H1 (cell line): ENCODE measurements around the gene NUMB. TPM values are rescaled to one million over a fixed set of nuclear protein-coding genes. Genes with fewer than 3 reads are reported as not detected.
A peak's percentile ranks its signal among the peaks of the same experiment; 100 is the strongest.

Source experiments
- CTCF ChIA-PET: fragments of 300-600 bp; sonication (Branson Sonifier 250); formaldehyde crosslinking; loops from one replicate; lab custom pipeline; 2021; ENCODE audit not compliant: partially characterized antibody; lab: Charles Lee
- POLR2A ChIA-PET: fragments of 300-600 bp; sonication (Branson Sonifier 250); formaldehyde crosslinking; loops from one replicate; lab custom pipeline; 2021; ENCODE audit warnings: inconsistent platforms; ENCODE audit not compliant: partially characterized antibody; lab: Charles Lee
- DNase-seq, 2 experiments: peaks; one replicate each; pipeline versions ENCODE4 v3.0.0 to v3.0.0-alpha.2; 2010 to 2022; ENCODE audit warnings: low spot score in 2 of 2, low read depth in 1 of 2, mixed read lengths in 1 of 2
- FAIRE-seq: peaks from 2 replicates; lab custom pipeline; 2011; peaks lifted over from hg19 to GRCh38; lab: Jason Lieb, UNC
- H2AFZ ChIP-seq: 2 replicates; pipeline ENCODE4 v1.8.1; 2012; ENCODE audit warnings: low read length, inconsistent platforms
- H2AK5ac ChIP-seq: 2 replicates; pipeline ENCODE4 v1.6.1; 2013; ENCODE audit warnings: low read depth, low read length
- H2BK120ac ChIP-seq: replicated peaks from 2 replicates; pipeline ENCODE3; 2013; ENCODE audit warnings: low read depth, low read length, inconsistent platforms
- H2BK12ac ChIP-seq: 2 replicates; pipeline ENCODE4 v1.6.1; 2013; ENCODE audit warnings: low read depth, low read length
- H2BK15ac ChIP-seq: 2 replicates; pipeline ENCODE4 v1.6.1; 2013; ENCODE audit warnings: low read length
- H2BK20ac ChIP-seq: 2 replicates; pipeline ENCODE4 v1.6.1; 2013; ENCODE audit warnings: low read length
- H2BK5ac ChIP-seq: 2 replicates; pipeline ENCODE4 v1.6.1; 2013; ENCODE audit warnings: low read depth, low read length
- H3K14ac ChIP-seq: 2 replicates; pipeline ENCODE4 v1.6.1; 2013; ENCODE audit warnings: inconsistent platforms; ENCODE audit not compliant: insufficient read length
- H3K18ac ChIP-seq: 2 replicates; pipeline ENCODE4 v1.6.1; 2013; ENCODE audit warnings: low read length; ENCODE audit errors: extremely low read depth
- H3K23ac ChIP-seq: 2 replicates; pipeline ENCODE4 v1.6.1; 2013; ENCODE audit warnings: inconsistent platforms; ENCODE audit not compliant: insufficient read length
- H3K23me2 ChIP-seq: 2 replicates; pipeline ENCODE4 v1.6.1; 2013; ENCODE audit warnings: low read depth, low read length
- H3K27ac ChIP-seq: 2 replicates; pipeline ENCODE4 v1.6.1; 2011; ENCODE audit warnings: low read depth, low read length, inconsistent platforms
- H3K27me3 ChIP-seq, 4 experiments: replicated peaks in 1 of 4; 1 replicate in 1 of 4; 2 replicates in 3 of 4; pipeline versions ENCODE4 v1.6.1 to v1.8.1; 2011 to 2013; ENCODE audit warnings: low read length in 3 of 4, mild to moderate bottlenecking in 3 of 4, inconsistent platforms in 2 of 4, mixed read lengths in 2 of 4, moderate library complexity in 1 of 4; ENCODE audit not compliant: control insufficient read depth in 3 of 4, insufficient read depth in 3 of 4; ENCODE audit errors: extremely low read depth in 1 of 4
- H3K36me3 ChIP-seq, 4 experiments: 2 replicates each; pipeline versions ENCODE4 v1.6.1 to v1.8.1; 2011 to 2013; ENCODE audit warnings: mild to moderate bottlenecking in 4 of 4, low read length in 3 of 4, moderate library complexity in 2 of 4, control low read depth in 1 of 4, inconsistent platforms in 1 of 4; ENCODE audit not compliant: insufficient read depth in 4 of 4, control insufficient read depth in 2 of 4
- H3K4ac ChIP-seq: replicated peaks from 2 replicates; pipeline ENCODE3; 2013; ENCODE audit warnings: low read length, low read depth, mixed read lengths, inconsistent platforms; ENCODE audit not compliant: insufficient read length
- H3K4me1 ChIP-seq, 4 experiments: replicated peaks in 1 of 4; 1 replicate in 1 of 4; 2 replicates in 3 of 4; pipeline versions ENCODE4 v1.6.1 to v1.8.1; 2011 to 2013; ENCODE audit warnings: low read length in 3 of 4, inconsistent platforms in 2 of 4, mixed read lengths in 1 of 4; ENCODE audit not compliant: insufficient read depth in 4 of 4, control insufficient read depth in 3 of 4
- H3K4me2 ChIP-seq, 2 experiments: 2 replicates each; pipeline versions ENCODE4 v1.6.1 to v1.8.1; 2011 to 2013; ENCODE audit warnings: low read depth in 2 of 2, low read length in 2 of 2, control low read depth in 1 of 2, inconsistent platforms in 1 of 2, mild to moderate bottlenecking in 1 of 2; ENCODE audit not compliant: insufficient read depth in 1 of 2
- H3K4me3 ChIP-seq, 4 experiments: fragments of 200-600, 300-600 bp in 1 of 4; sonication (generic), shearing (Covaris generic), sonication (Bioruptor Twin) in 1 of 4; 2 replicates each; pipeline versions ENCODE4 v1.5.1 to v1.8.1; 2011 to 2016; ENCODE audit warnings: low read length in 4 of 4, low read depth in 3 of 4, control low read depth in 2 of 4, inconsistent platforms in 2 of 4, mild to moderate bottlenecking in 2 of 4, mixed read lengths in 1 of 4, moderate library complexity in 1 of 4; ENCODE audit not compliant: insufficient read depth in 2 of 4; ENCODE audit errors: extremely low read depth in 1 of 4
- H3K56ac ChIP-seq: replicated peaks from 2 replicates; pipeline ENCODE3; 2013; ENCODE audit warnings: low read depth, mild to moderate bottlenecking, mixed read lengths, low read length, inconsistent platforms; ENCODE audit not compliant: insufficient read length
- H3K79me1 ChIP-seq: 2 replicates; pipeline ENCODE4 v1.6.1; 2013; ENCODE audit warnings: low read depth, low read length, control low read depth
- H3K79me2 ChIP-seq, 2 experiments: 2 replicates each; pipeline versions ENCODE4 v1.6.1 to v1.8.1; 2012 to 2013; ENCODE audit warnings: low read length in 2 of 2, mild to moderate bottlenecking in 2 of 2, inconsistent platforms in 1 of 2; ENCODE audit not compliant: insufficient read depth in 2 of 2, control insufficient read depth in 1 of 2
- H3K9ac ChIP-seq, 4 experiments: replicated peaks in 1 of 4; 1 replicate in 1 of 4; 2 replicates in 3 of 4; pipeline versions ENCODE4 v1.6.1 to v1.8.1; 2011 to 2013; ENCODE audit warnings: low read depth in 3 of 4, low read length in 3 of 4, control low read depth in 2 of 4, mild to moderate bottlenecking in 2 of 4, moderate library complexity in 2 of 4, inconsistent platforms in 1 of 4; ENCODE audit errors: extremely low read depth in 1 of 4
- H3K9me3 ChIP-seq, 2 experiments: 2 replicates each; pipeline versions ENCODE4 v1.6.1 to v1.8.1; 2012 to 2013; ENCODE audit warnings: mild to moderate bottlenecking in 2 of 2, moderate library complexity in 2 of 2, control low read depth in 1 of 2, inconsistent platforms in 1 of 2, low read depth in 1 of 2, low read length in 1 of 2, mixed read lengths in 1 of 2; ENCODE audit not compliant: insufficient read depth in 2 of 2
- H4K20me1 ChIP-seq, 2 experiments: replicated peaks in 1 of 2; 2 replicates each; pipeline versions ENCODE3 to v1.8.1; 2011 to 2013; ENCODE audit warnings: inconsistent platforms in 2 of 2, low read length in 2 of 2, mild to moderate bottlenecking in 1 of 2; ENCODE audit not compliant: insufficient read depth in 2 of 2, control insufficient read depth in 1 of 2
- H4K5ac ChIP-seq: 2 replicates; pipeline ENCODE4 v1.6.1; 2013; ENCODE audit warnings: low read length, low read depth, mixed read lengths, inconsistent platforms; ENCODE audit not compliant: insufficient read length
- H4K8ac ChIP-seq: 2 replicates; pipeline ENCODE4 v1.8.0; 2013; ENCODE audit warnings: mild to moderate bottlenecking, moderate library complexity, low read length, inconsistent platforms; ENCODE audit not compliant: insufficient read depth; ENCODE audit errors: extremely low read depth
- H4K91ac ChIP-seq: replicated peaks from 2 replicates; pipeline ENCODE3; 2013; ENCODE audit warnings: low read length, mixed read lengths, inconsistent platforms; ENCODE audit not compliant: insufficient read length
- EGR1 ChIP-seq: IDR thresholded peaks from 2 replicates; pipeline ENCODE4 v1.6.1; 2011; ENCODE audit warnings: low read depth, low read length, borderline replicate concordance
- RAD21 ChIP-seq, 2 experiments: IDR thresholded peaks in 1 of 2; conservative IDR thresholded peaks in 1 of 2; 2 replicates each; pipeline ENCODE4 v1.6.1; 2011; ENCODE audit warnings: low read depth in 2 of 2, low read length in 2 of 2, improper control_type of control experiment in 1 of 2, inconsistent platforms in 1 of 2, mild to moderate bottlenecking in 1 of 2, moderate library complexity in 1 of 2
- SP4 ChIP-seq: IDR thresholded peaks from 2 replicates; pipeline ENCODE4 v1.6.1; 2012; ENCODE audit warnings: low read length, inconsistent platforms
- ZNF274 ChIP-seq: IDR thresholded peaks from 2 replicates; pipeline ENCODE4 v1.7.0; 2012; ENCODE audit warnings: low read length, borderline replicate concordance; ENCODE audit errors: extremely low read depth
- WGBS, 2 experiments: shearing (Covaris generic) in 1 of 2; methylation state at CpG; one replicate each; pipeline versions ENCODE4 v1.1.6 to v1.1.7; 2013 to 2015; ENCODE audit warnings: low lambda C conversion rate in 2 of 2, mixed read lengths in 2 of 2, inconsistent platforms in 1 of 2, low coverage in 1 of 2, missing lambda C conversion rate in 1 of 2; ENCODE audit not compliant: insufficient replicate concordance in 2 of 2, insufficient coverage in 1 of 2, insufficient read length in 1 of 2; ENCODE audit errors: extremely low coverage in 1 of 2, missing lambda C conversion rate in 1 of 2; 5-methylcytosine and 5-hydroxymethylcytosine counted together
- polyA plus RNA-seq, 7 experiments: library from polyadenylated mRNA; depleted of rRNA in 3 of 7; stranded (reverse) in 5 of 7; unstranded in 2 of 7; fragments of >200 nt in 5 of 7; fragments of 200-250 nt in 2 of 7; gene quantifications; 1 replicate in 5 of 7; 2 replicates in 1 of 7; 4 replicates in 1 of 7; pipeline versions ENCODE4 v1.2.1 to v1.2.3, GENCODE V29; 2011 to 2013; ENCODE audit warnings: missing spikeins in 2 of 7, mixed read lengths in 2 of 7
- total RNA-seq: library from RNA; stranded (reverse); fragmentation: NEBNext Ultra II Directional; extraction: Animal tissue kit (Norgen Biotek cat#: 25700); gene quantifications from 2 replicates; pipeline ENCODE4 v1.2.1, GENCODE V29; 2021

NUMB gene
- total and polyA plus RNA-seq, 2 of the 8 experiments (the other 6 are each of a cell fraction or from before 2014, with no cell fraction given), result 54.3 to 78.1 TPM

- Histone ChIP-seq H3K79me2 (no peaks in the 10 kb centered on the region), H3K4me2 (no peak overlapping the region), H3K4ac (no peak overlapping the region), H3K4me3 (no peak overlapping the region), H3K27me3 (no peaks in the 10 kb centered on the region), H3K9ac (no peak overlapping the region), H2BK15ac (no peak overlapping the region), H3K14ac (no peak overlapping the region), H3K56ac (no peak overlapping the region), H4K8ac (0 out of 2 replicates have a peak overlapping the region, but pooled peaks have one; percentile 35), H3K36me3 (peaks cover 0 to 11% (median 7%) of the 10 kb centered on the region in 4 experiments; a peak in 5 of 8 replicates), H4K5ac (no peak overlapping the region), H3K9me3 (no peaks in the 10 kb centered on the region), H3K4me1 (no peaks in the 10 kb centered on the region; a peak in 1 of 7 replicates), H2AFZ (no peak overlapping the region), H4K91ac (no peak overlapping the region), H3K23me2 (no peaks in the 10 kb centered on the region), H2BK12ac (no peak overlapping the region), H2BK120ac (no peak overlapping the region), H3K27ac (no peak overlapping the region), H3K23ac (no peak overlapping the region), H2BK5ac (no peak overlapping the region; the same call in 1 of the 2 replicates), H3K18ac (no peak overlapping the region), H2BK20ac (no peak overlapping the region), H4K20me1 (peaks cover 0 to 5% of the 10 kb centered on the region in 2 experiments), H2AK5ac (no peak overlapping the region), H3K79me1 (no peaks in the 10 kb centered on the region)
- TF ChIP-seq RAD21 (IDR thresholded peaks at IDR 0.05 in 1 of 2, conservative IDR thresholded peaks at IDR 0.05 in 1 of 2; ENCODE audit: low read depth in 2 of 2, low read length in 2 of 2) (no peak), SP4 (no peak), EGR1 (no peak), ZNF274 (no peak)
- CTCF ChIA-PET, result interaction anchor here (0.6 to 1.0 kb wide), 2 partner anchors 13 to 503 kb away, joined by 3 to 4 read pairs; no protein-coding TSS in a partner anchor
- DNase-seq, result no peak
- no peak for FAIRE-seq
- 90% methylated on average over 7 of the region's 10 CpGs; no CpG with 5 or more reads in 1 of the 2 experiments for WGBS, 2 experiments
- POLR2A ChIA-PET, result no interaction called here
These were observed 205.1 kb downstream of the NUMB start for GRCh38 chr14:73253323-73253610.
